HepG2 (cell line): ENCODE data around the gene SHROOM1. TPM values are rescaled to one million over a fixed set of nuclear protein-coding genes. Genes with fewer than 3 reads are reported as not detected.

Source experiments
- AFF4 ChIP-seq: sonication (generic); formaldehyde crosslinking; IDR thresholded peaks from 2 replicates; pipeline ENCODE4 v1.4.0; 2020; ENCODE audit warnings: missing genetic modification reagents
- ATF3 ChIP-seq: sonication (generic); formaldehyde crosslinking; IDR thresholded peaks from 2 replicates; pipeline ENCODE4 v1.4.0; 2020; ENCODE audit warnings: missing genetic modification reagents
- BATF2 ChIP-seq: sonication (generic); formaldehyde crosslinking; IDR thresholded peaks from 2 replicates; pipeline ENCODE4 v1.8.0; 2022; ENCODE audit warnings: mild to moderate bottlenecking, missing genetic modification reagents, moderate library complexity
- DBP ChIP-seq: sonication (generic); formaldehyde crosslinking; IDR thresholded peaks from 2 replicates; pipeline ENCODE4 v1.4.0; 2020; ENCODE audit warnings: missing genetic modification reagents; ENCODE audit errors: not compliant biosample characterization
- DR1 ChIP-seq: sonication (generic); formaldehyde crosslinking; IDR thresholded peaks from 2 replicates; pipeline ENCODE4 v1.8.0; 2021; ENCODE audit warnings: mild to moderate bottlenecking, missing genetic modification reagents, inconsistent platforms
- HNF4A ChIP-seq: sonication (generic); formaldehyde crosslinking; IDR thresholded peaks from 2 replicates; pipeline ENCODE4 v1.4.0; 2020; ENCODE audit warnings: missing genetic modification reagents
- HNRNPK ChIP-seq: fragments of 200-400 bp; formaldehyde crosslinking; IDR thresholded peaks from 2 replicates; pipeline ENCODE4 v1.6.1; 2018; ENCODE audit warnings: low read length, low read depth, moderate library complexity, mild to moderate bottlenecking; ENCODE audit not compliant: poor library complexity, severe bottlenecking
- HOXA3 ChIP-seq: sonication (generic); formaldehyde crosslinking; IDR thresholded peaks from 2 replicates; pipeline ENCODE4 v1.5.0; 2020; ENCODE audit warnings: missing genetic modification reagents
- KDM5B ChIP-seq: sonication (generic); formaldehyde crosslinking; IDR thresholded peaks from 2 replicates; pipeline ENCODE4 v1.4.0; 2020; ENCODE audit warnings: missing genetic modification reagents, mild to moderate bottlenecking, borderline replicate concordance
- KLF15 ChIP-seq: sonication (generic); formaldehyde crosslinking; IDR thresholded peaks from 2 replicates; pipeline ENCODE4 v1.8.1; 2023; ENCODE audit warnings: borderline replicate concordance, mild to moderate bottlenecking, inconsistent platforms, missing genetic modification reagents, mixed read lengths
- KLF16 ChIP-seq, 2 experiments: sonication (generic) in 1 of 2; formaldehyde crosslinking in 1 of 2; IDR thresholded peaks; 2 replicates each; pipeline versions ENCODE4 v1.6.1 to v1.8.0; 2016 to 2023; ENCODE audit warnings: missing genetic modification reagents in 2 of 2, missing compliant biosample characterization in 1 of 2
- MEF2D ChIP-seq: sonication (generic); formaldehyde crosslinking; IDR thresholded peaks from 2 replicates; pipeline ENCODE4 v1.5.1; 2020; ENCODE audit warnings: mild to moderate bottlenecking, missing genetic modification reagents
- MTA1 ChIP-seq: sonication (generic); formaldehyde crosslinking; IDR thresholded peaks from 2 replicates; pipeline ENCODE4 v1.4.0; 2020; ENCODE audit warnings: missing genetic modification reagents, mild to moderate bottlenecking, borderline replicate concordance
- PTBP1 ChIP-seq: fragments of 200-400 bp; formaldehyde crosslinking; IDR thresholded peaks from 2 replicates; pipeline ENCODE4 v1.6.1; 2018; ENCODE audit warnings: low read length, low read depth; ENCODE audit not compliant: poor library complexity, severe bottlenecking
- RBFOX2 ChIP-seq: fragments of 200-400 bp; formaldehyde crosslinking; IDR thresholded peaks from 2 replicates; pipeline ENCODE4 v1.6.1; 2017; ENCODE audit warnings: low read depth, mild to moderate bottlenecking, low read length
- SAP130 ChIP-seq: IDR thresholded peaks from 2 replicates; pipeline ENCODE4 v1.6.1; 2016; ENCODE audit warnings: low read depth
- SPEN ChIP-seq: sonication (generic); formaldehyde crosslinking; IDR thresholded peaks from 2 replicates; pipeline ENCODE4 v1.5.1; 2020; ENCODE audit warnings: low read depth, mild to moderate bottlenecking, missing genetic modification reagents
- SRF ChIP-seq: IDR thresholded peaks from 2 replicates; pipeline ENCODE4 v1.6.1; 2011; ENCODE audit warnings: mild to moderate bottlenecking, low read depth, low read length, moderate library complexity
- SRSF4 ChIP-seq: fragments of 200-400 bp; formaldehyde crosslinking; IDR thresholded peaks from one replicate; pipeline ENCODE4 v1.6.1; 2018; ENCODE audit warnings: mild to moderate bottlenecking, low read depth, low read length, moderate library complexity; ENCODE audit not compliant: poor library complexity, severe bottlenecking
- U2AF2 ChIP-seq: fragments of 200-400 bp; formaldehyde crosslinking; IDR thresholded peaks from 2 replicates; pipeline ENCODE4 v1.6.1; 2017; ENCODE audit warnings: low read depth, mild to moderate bottlenecking, low read length
- ZKSCAN5 ChIP-seq: sonication (generic); formaldehyde crosslinking; IDR thresholded peaks from 2 replicates; pipeline ENCODE4 v1.5.1; 2020; ENCODE audit warnings: mild to moderate bottlenecking, missing genetic modification reagents
- ZNF256 ChIP-seq: sonication (generic); formaldehyde crosslinking; conservative IDR thresholded peaks from 2 replicates; pipeline ENCODE4 v1.4.0; 2020; ENCODE audit warnings: missing genetic modification reagents
- ZNF430 ChIP-seq: sonication (generic); formaldehyde crosslinking; IDR thresholded peaks from 2 replicates; pipeline ENCODE4 v1.9.0; 2021; ENCODE audit warnings: mild to moderate bottlenecking, missing genetic modification reagents
- polyA plus RNA-seq, 8 experiments: library from polyadenylated mRNA; depleted of rRNA in 3 of 8; stranded (reverse) in 7 of 8; unstranded in 1 of 8; fragments of >200 nt; fragmentation: Illumina TruSeq in 4 of 8; extraction: Trizol in 4 of 8; gene quantifications; 2 replicates each; pipeline versions ENCODE4 v1.2.1 to v1.2.3, GENCODE V29; 2011 to 2016; ENCODE audit warnings: low read depth in 4 of 8, missing spikeins in 1 of 8, mixed read lengths in 1 of 8; ENCODE audit not compliant: insufficient read depth in 1 of 8
- total RNA-seq, 5 experiments: library from RNA; depleted of rRNA; stranded (reverse); fragments of >200 nt; fragmentation: Illumina TruSeq; extraction: Trizol; gene quantifications; 2 replicates each; pipeline ENCODE4 v1.2.3, GENCODE V29; 2016; ENCODE audit warnings: low read depth in 1 of 5

Gene SHROOM1
- total and polyA plus RNA-seq, 2 of the 13 experiments (the other 11 are each of a cell fraction or from before 2014, with no cell fraction given), result 18.2 to 25.7 TPM

GRCh38 chr5:132829742-132830435 lies 558 bp downstream of the SHROOM1 start (continued):
- TF ChIP-seq DR1 (CRISPR knock-in tag), result peak; percentile 39; the same call in 1 of the 2 replicates
- TF ChIP-seq HNF4A (CRISPR knock-in tag), result 0 out of 2 replicates have a peak, but pooled peaks have one; percentile 12
- TF ChIP-seq ZNF256 (CRISPR knock-in tag), result 0 out of 2 replicates have a peak, but pooled peaks have one; percentile 49
- 0 out of 4 replicates have a peak, but pooled peaks of 1 of the 2 experiments have one; percentile 45 for TF ChIP-seq KLF16 (CRISPR knock-in tag; IDR thresholded peaks at IDR 0.05)
- TF ChIP-seq ZKSCAN5 (CRISPR knock-in tag), result 0 out of 2 replicates have a peak, but pooled peaks have one; percentile 17
- no peak for TF ChIP-seq ZNF430 (CRISPR knock-in tag)
- peak; percentile 16; the same call in 1 of the 2 replicates for TF ChIP-seq BATF2 (CRISPR knock-in tag)
- TF ChIP-seq AFF4 (CRISPR knock-in tag), result no peak
- no peak for TF ChIP-seq SRF
- no peak for TF ChIP-seq HNRNPK
- peak; percentile 89 for TF ChIP-seq RBFOX2
- TF ChIP-seq KDM5B (CRISPR knock-in tag), result peak; percentile 9
- TF ChIP-seq HOXA3 (CRISPR knock-in tag), result peak; percentile 70; the same call in 1 of the 2 replicates
- TF ChIP-seq MEF2D (CRISPR knock-in tag), result no peak
- TF ChIP-seq PTBP1, result peak; percentile 54
- no peak for TF ChIP-seq SRSF4
- TF ChIP-seq DBP (CRISPR knock-in tag), result no peak
- no peak for TF ChIP-seq U2AF2
- TF ChIP-seq MTA1 (CRISPR knock-in tag), result no peak
- TF ChIP-seq SAP130, result peak; percentile 14; the same call in 1 of the 2 replicates
- 0 out of 2 replicates have a peak, but pooled peaks have one; percentile 68 for TF ChIP-seq KLF15 (CRISPR knock-in tag)
- peak; percentile 8; the same call in 1 of the 2 replicates for TF ChIP-seq SPEN (CRISPR knock-in tag)
- no peak for TF ChIP-seq ATF3 (CRISPR knock-in tag)
